Measurements from ENCODE around the gene LPCAT2.

The LPCAT2 gene

GRCh38 chr16:55468352-55468990 lies 40.4 kb upstream of the LPCAT2 start:
- POLR2A ChIA-PET, result no interaction called here
- DNase-seq (ENCODE audit: extremely low spot score), result no peak
- CTCF ChIA-PET, result interaction anchor here (1.4 to 2.8 kb wide), 4 partner anchors 80 to 236 kb away, joined by 4 to 18 read pairs (median 5); no protein-coding TSS in a partner anchor
- TF ChIP-seq, protein P1, sequence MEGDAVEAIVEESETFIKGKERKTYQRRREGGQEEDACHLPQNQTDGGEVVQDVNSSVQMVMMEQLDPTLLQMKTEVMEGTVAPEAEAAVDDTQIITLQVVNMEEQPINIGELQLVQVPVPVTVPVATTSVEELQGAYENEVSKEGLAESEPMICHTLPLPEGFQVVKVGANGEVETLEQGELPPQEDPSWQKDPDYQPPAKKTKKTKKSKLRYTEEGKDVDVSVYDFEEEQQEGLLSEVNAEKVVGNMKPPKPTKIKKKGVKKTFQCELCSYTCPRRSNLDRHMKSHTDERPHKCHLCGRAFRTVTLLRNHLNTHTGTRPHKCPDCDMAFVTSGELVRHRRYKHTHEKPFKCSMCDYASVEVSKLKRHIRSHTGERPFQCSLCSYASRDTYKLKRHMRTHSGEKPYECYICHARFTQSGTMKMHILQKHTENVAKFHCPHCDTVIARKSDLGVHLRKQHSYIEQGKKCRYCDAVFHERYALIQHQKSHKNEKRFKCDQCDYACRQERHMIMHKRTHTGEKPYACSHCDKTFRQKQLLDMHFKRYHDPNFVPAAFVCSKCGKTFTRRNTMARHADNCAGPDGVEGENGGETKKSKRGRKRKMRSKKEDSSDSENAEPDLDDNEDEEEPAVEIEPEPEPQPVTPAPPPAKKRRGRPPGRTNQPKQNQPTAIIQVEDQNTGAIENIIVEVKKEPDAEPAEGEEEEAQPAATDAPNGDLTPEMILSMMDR (IDR thresholded peaks at IDR 0.05; ENCODE audit: control extremely low read depth, extremely low read depth, low read depth, missing control alignments), result no peak

GRCh38 chr16:55469821-55470532 lies 38.9 kb upstream of the LPCAT2 start:
- no peak for DNase-seq (ENCODE audit: extremely low spot score)
- ChIA-PET POLR2A (no interaction called here), CTCF (interaction anchor here (0.7 to 2.8 kb wide), 4 partner anchors 232 to 848 kb away, joined by 3 to 18 read pairs (median 3); no protein-coding TSS in a partner anchor)
- TF ChIP-seq, protein P1 (IDR thresholded peaks at IDR 0.05; ENCODE audit: control extremely low read depth, extremely low read depth, low read depth, missing control alignments), result no peak

GRCh38 chr16:55470533-55471371 lies 38.1 kb upstream of the LPCAT2 start:
- CTCF ChIA-PET, result interaction anchor here (0.9 to 2.8 kb wide), 3 partner anchors 231 to 847 kb away, joined by 3 to 18 read pairs (median 3); no protein-coding TSS in a partner anchor
- DNase-seq (ENCODE audit: extremely low spot score), result no peak
- TF ChIP-seq, protein P1 (IDR thresholded peaks at IDR 0.05; ENCODE audit: control extremely low read depth, extremely low read depth, low read depth, missing control alignments), result no peak
- POLR2A ChIA-PET, result no interaction called here

DNA sequence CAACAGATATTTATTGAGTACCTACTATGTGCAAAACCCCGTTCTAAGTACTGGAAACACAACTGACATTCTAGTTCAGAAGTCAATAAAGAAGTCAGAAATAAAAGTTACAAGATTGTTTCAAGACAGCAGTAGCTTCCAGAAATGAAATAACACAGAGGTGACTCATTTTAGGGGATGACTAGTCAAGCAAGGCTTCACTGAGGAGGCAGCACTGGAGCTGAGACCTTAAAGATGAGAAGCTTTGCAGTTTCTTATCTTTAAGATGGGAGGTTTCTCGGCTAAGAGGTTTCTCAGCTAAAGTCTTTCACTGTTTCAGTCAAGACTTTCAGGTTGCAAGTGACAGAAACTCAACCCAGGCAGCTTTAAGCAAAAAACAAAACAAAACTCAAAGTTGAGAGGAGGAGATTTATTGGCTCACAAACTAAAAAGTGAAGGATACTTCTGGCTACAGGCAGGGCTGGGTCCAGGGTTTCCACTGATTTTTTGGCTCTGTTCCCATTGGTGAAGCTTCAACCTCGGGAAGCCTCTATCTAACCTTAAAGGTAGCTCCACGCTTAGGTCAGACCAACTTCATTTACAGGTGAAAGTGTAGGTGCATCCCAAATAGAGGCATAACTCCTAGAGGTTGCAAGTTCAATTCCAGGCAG lies 37.3 kb upstream of the LPCAT2 start:
- DNase-seq (ENCODE audit: extremely low spot score), result no peak
- ChIA-PET CTCF (interaction anchor here (1.1 to 1.2 kb wide), 2 partner anchors 27 to 230 kb away, joined by 3 read pairs; no protein-coding TSS in a partner anchor), POLR2A (no interaction called here)
- TF ChIP-seq, protein P1 (IDR thresholded peaks at IDR 0.05; ENCODE audit: control extremely low read depth, extremely low read depth, low read depth, missing control alignments), result no peak

DNA sequence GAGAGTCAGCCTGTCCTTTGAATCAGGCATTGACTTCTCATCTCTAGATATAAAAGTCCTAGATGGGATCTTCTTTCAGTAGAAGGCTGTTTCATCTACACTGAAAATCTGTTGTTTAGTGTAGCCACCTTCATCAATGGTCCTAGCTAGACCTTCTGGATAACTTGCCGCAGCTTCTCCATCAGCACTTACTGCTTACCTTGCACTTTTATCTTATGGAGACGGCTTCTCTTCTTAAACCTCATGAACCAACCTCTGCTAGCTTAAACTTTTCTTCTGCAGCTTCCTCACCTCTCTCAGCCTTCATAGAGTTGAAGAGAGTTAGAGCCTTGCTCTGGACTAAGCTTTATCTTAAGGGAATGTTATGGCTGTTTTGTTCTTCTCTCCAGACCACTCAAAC lies 35.3 kb upstream of the LPCAT2 start:
- no peak for DNase-seq (ENCODE audit: extremely low spot score)
- TF ChIP-seq, protein P1 (IDR thresholded peaks at IDR 0.05; ENCODE audit: control extremely low read depth, extremely low read depth, low read depth, missing control alignments), result no peak
- ChIA-PET POLR2A (no interaction called here), CTCF (interaction anchor here (0.9 to 5.6 kb wide), 3 partner anchors 9 to 13 kb away, joined by 3 to 48 read pairs (median 4); no protein-coding TSS in a partner anchor)
